Spleen (tissue), 7 donors: ENCODE results near the gene NPPB.
A peak's percentile ranks its signal among the peaks of the same experiment; 100 is the strongest.

Experiments used
- CTCF ChIP-seq, 11 experiments: fragments of 200-600 bp in 7 of 11; fragments of 450-650 bp in 4 of 11; sonication (generic) in 4 of 11; IDR thresholded peaks in 8 of 11; conservative IDR thresholded peaks in 3 of 11; 1 replicate in 7 of 11; 2 replicates in 4 of 11; pipeline versions ENCODE4 v1.4.0 to v1.8.0; 2016 to 2021; ENCODE audit warnings: antibody characterized with exemption in 11 of 11, inconsistent platforms in 4 of 11, mild to moderate bottlenecking in 1 of 11
- POLR2A ChIP-seq, 3 donors: fragments of 450-650 bp; IDR thresholded peaks; one replicate each; pipeline ENCODE4 v1.5.1; 2017; ENCODE audit warnings: antibody characterized with exemption in 3 of 3, mild to moderate bottlenecking in 1 of 3
- donor health status: DM: no; HTN: no; CAD: no; lungs with moderate emphysema.
- donor health status: DM: no; HTN: no; CAD: no.
- donor health status: DM: no; HTN: no; CAD: no.

DNA sequence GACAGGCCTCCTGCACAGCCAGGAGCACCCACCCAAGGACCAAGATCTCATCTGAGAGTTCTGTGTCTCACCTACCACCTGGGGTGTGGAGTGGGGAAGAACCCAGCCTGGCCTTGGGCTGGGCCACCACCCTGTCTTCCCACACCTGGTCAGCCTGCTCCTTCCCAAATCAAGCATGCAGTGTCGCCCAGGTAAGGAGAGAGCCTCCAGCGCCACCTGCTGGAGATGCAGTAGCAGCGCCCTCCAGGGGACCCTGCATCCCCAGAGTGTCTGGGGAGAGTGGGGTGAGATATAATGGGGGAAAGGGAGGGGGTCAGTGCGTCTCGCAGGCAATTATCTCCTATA is 35.1 kb upstream of the NPPB start:
- TF ChIP-seq CTCF (IDR thresholded peaks at IDR 0.05 in 8 of 11, conservative IDR thresholded peaks at IDR 0.05 in 3 of 11) (peak; percentile 76 to 94 (median 91)), POLR2A (IDR thresholded peaks at IDR 0.05) (no peak)
